CD4-positive, alpha-beta T cell (primary cell): ENCODE data around the gene ZBTB7C. TPM values are rescaled to one million over a fixed set of nuclear protein-coding genes. Genes with fewer than 3 reads are reported as not detected.

Source experiments
- ATAC-seq: fragments of 200-7000 bp; cut with Tn5 transposase; one replicate; pipeline ENCODE4 v1.10.0; 2022; ENCODE audit warnings: mild to moderate bottlenecking; ENCODE audit not compliant: poor library complexity
- CTCF ChIA-PET: fragments of 350-600 bp; sonication (Branson Sonifier 250); formaldehyde crosslinking; loops from one replicate; lab custom pipeline; 2021; ENCODE audit warnings: antibody characterized with exemption, inconsistent platforms; lab: Charles Lee
- POLR2A ChIA-PET: fragments of 350-600 bp; sonication (Branson Sonifier 250); formaldehyde crosslinking; loops from one replicate; lab custom pipeline; 2021; ENCODE audit warnings: antibody characterized with exemption, inconsistent platforms; lab: Charles Lee
- DNase-seq, 14 experiments: peaks; one replicate each; pipeline ENCODE4 v3.0.0-alpha.2; 2013 to 2020; ENCODE audit warnings: mixed read lengths in 2 of 14
- H3K27ac ChIP-seq, 2 donors: one replicate each; pipeline versions ENCODE4 v1.5.1 to v1.7.0; 2013; ENCODE audit warnings: low read length in 2 of 2, low read depth in 1 of 2, mild to moderate bottlenecking in 1 of 2
- H3K27me3 ChIP-seq, 2 experiments: 1 replicate in 1 of 2; 2 replicates in 1 of 2; pipeline versions ENCODE4 v1.6.1 to v1.7.0; 2013; ENCODE audit warnings: low read length in 2 of 2, control low read depth in 1 of 2, mild to moderate bottlenecking in 1 of 2, moderate library complexity in 1 of 2; ENCODE audit not compliant: insufficient read depth in 2 of 2, control insufficient read depth in 1 of 2
- H3K36me3 ChIP-seq: one replicate; pipeline ENCODE4 v1.6.1; 2013; ENCODE audit warnings: low read length, control low read depth; ENCODE audit not compliant: insufficient read depth
- H3K4me1 ChIP-seq: one replicate; pipeline ENCODE4 v1.6.1; 2013; ENCODE audit warnings: low read length, control low read depth; ENCODE audit not compliant: insufficient read depth
- H3K4me3 ChIP-seq: one replicate; pipeline ENCODE4 v1.5.1; 2013; ENCODE audit warnings: mild to moderate bottlenecking, low read length, moderate library complexity
- H3K9me3 ChIP-seq, 2 experiments: 1 replicate in 1 of 2; 2 replicates in 1 of 2; pipeline versions ENCODE4 v1.6.1 to v1.7.0; 2013; ENCODE audit warnings: low read length in 2 of 2, mild to moderate bottlenecking in 2 of 2, control low read depth in 1 of 2, moderate library complexity in 1 of 2; ENCODE audit not compliant: control insufficient read depth in 1 of 2, insufficient read depth in 1 of 2
- H3K27ac Mint-ChIP-seq: one replicate; pipeline ENCODE4 v1.8.0; 2020; ENCODE audit warnings: mixed read lengths
- H3K27me3 Mint-ChIP-seq: one replicate; pipeline ENCODE4 v1.8.0; 2021; ENCODE audit warnings: mixed read lengths
- H3K36me3 Mint-ChIP-seq: one replicate; pipeline ENCODE4 v1.8.0; 2021; ENCODE audit warnings: low read depth, mixed read lengths
- H3K4me1 Mint-ChIP-seq: one replicate; pipeline ENCODE4 v1.8.0; 2021; ENCODE audit warnings: low read depth, mixed read lengths
- H3K4me3 Mint-ChIP-seq: one replicate; pipeline ENCODE4 v1.8.0; 2020; ENCODE audit warnings: mild to moderate bottlenecking, mixed read lengths
- H3K9me3 Mint-ChIP-seq: one replicate; pipeline ENCODE4 v1.8.0; 2020; ENCODE audit warnings: mixed read lengths
- CTCF ChIP-seq: fragments of 200-600 bp; IDR thresholded peaks from one replicate; pipeline ENCODE4 v1.8.0; 2022; ENCODE audit warnings: antibody characterized with exemption, mild to moderate bottlenecking
- intact Hi-C, 2 experiments: fragments of 100-400 bp; cut with DNase I in 1 of 2; cut with micrococcal nuclease in 1 of 2; formaldehyde crosslinking; loops; one replicate each; pipeline versions ENCODE4 v1.15.1 to v1.9.0; 2023 to 2025; cut with DNase I, micrococcal nuclease
- total RNA-seq, 174 experiments: library from RNA in 2 of 174; stranded (reverse) in 2 of 174; gene quantifications; one replicate each; pipeline ENCODE4 v1.2.3 and lab custom pipeline; 2021 to 2026

Gene ZBTB7C
- total RNA-seq, 2 experiments from 2014 or later: not detected

GRCh38 chr18:48080546-48080945 is 328.6 kb downstream of the ZBTB7C start:
- Histone ChIP-seq H3K4me1 (no peaks in the 10 kb centered on the region), H3K36me3 (no peaks in the 10 kb centered on the region), H3K4me3 (no peak overlapping the region), H3K27ac (no peak overlapping the region), H3K27me3 (no peaks in the 10 kb centered on the region), H3K9me3 (no peaks in the 10 kb centered on the region)
- ChIA-PET POLR2A (no interaction called here), CTCF (no interaction called here)
- no peaks in the 10 kb centered on the region for H3K36me3 Mint-ChIP-seq
- intact Hi-C loops: no loop called here
- no peak for DNase-seq
- no peak overlapping the region for H3K4me3 Mint-ChIP-seq
- H3K27me3 Mint-ChIP-seq: no peaks in the 10 kb centered on the region
- H3K4me1 Mint-ChIP-seq: no peaks in the 10 kb centered on the region
- TF ChIP-seq CTCF: no peak
- no peaks in the 10 kb centered on the region for H3K9me3 Mint-ChIP-seq
- no peak for ATAC-seq
- H3K27ac Mint-ChIP-seq: no peak overlapping the region

GRCh38 chr18:48079885-48080284 is 329.3 kb downstream of the ZBTB7C start:
- H3K27me3 Mint-ChIP-seq: no peaks in the 10 kb centered on the region
- CTCF ChIA-PET: no interaction called here
- POLR2A ChIA-PET: no interaction called here
- Histone ChIP-seq H3K36me3 (no peaks in the 10 kb centered on the region), H3K27me3 (no peaks in the 10 kb centered on the region), H3K9me3 (no peaks in the 10 kb centered on the region), H3K27ac (no peak overlapping the region), H3K4me3 (no peak overlapping the region), H3K4me1 (no peaks in the 10 kb centered on the region)
- no peak for DNase-seq
- TF ChIP-seq CTCF: no peak
- H3K4me1 Mint-ChIP-seq: no peaks in the 10 kb centered on the region
- intact Hi-C loops: no loop called here
- no peaks in the 10 kb centered on the region for H3K36me3 Mint-ChIP-seq
- no peaks in the 10 kb centered on the region for H3K9me3 Mint-ChIP-seq
- no peak overlapping the region for H3K27ac Mint-ChIP-seq
- no peak for ATAC-seq
- H3K4me3 Mint-ChIP-seq: no peak overlapping the region

- Histone ChIP-seq H3K4me3 (no peak overlapping the region), H3K27me3 (no peaks in the 10 kb centered on the region), H3K9me3 (no peaks in the 10 kb centered on the region), H3K4me1 (no peaks in the 10 kb centered on the region), H3K36me3 (no peaks in the 10 kb centered on the region), H3K27ac (no peak overlapping the region)
- CTCF ChIA-PET: no interaction called here
- Mint-ChIP-seq H3K36me3 (no peaks in the 10 kb centered on the region), H3K4me1 (no peaks in the 10 kb centered on the region), H3K27me3 (peaks cover 5% of the 10 kb centered on the region), H3K27ac (no peak overlapping the region), H3K9me3 (no peaks in the 10 kb centered on the region), H3K4me3 (no peak overlapping the region)
- intact Hi-C loops: no loop called here
- no peak for TF ChIP-seq CTCF
- POLR2A ChIA-PET: no interaction called here
- ATAC-seq (no peak), DNase-seq (no peak)
Measured at GRCh38 chr18:48078448-48078847, 330.7 kb downstream of the ZBTB7C start.
